Prostate gland (tissue), 2 donors: ENCODE results near the gene ADAMTSL5.

Experiments used
- CTCF ChIP-seq, 4 experiments: fragments of 200-600 bp in 2 of 4; fragments of 450-650 bp in 2 of 4; sonication (generic) in 2 of 4; IDR thresholded peaks; 1 replicate in 3 of 4; 2 replicates in 1 of 4; pipeline ENCODE4 v1.5.1; 2016 to 2019; ENCODE audit warnings: antibody characterized with exemption in 4 of 4, mild to moderate bottlenecking in 2 of 4, moderate library complexity in 2 of 4
- POLR2A ChIP-seq: fragments of 450-650 bp; IDR thresholded peaks from one replicate; pipeline ENCODE4 v1.6.1; 2016; ENCODE audit warnings: antibody characterized with exemption, mild to moderate bottlenecking
- POLR2AphosphoS5 ChIP-seq: sonication (generic); formaldehyde crosslinking; IDR thresholded peaks from one replicate; pipeline ENCODE4 v1.6.1; 2017; ENCODE audit warnings: antibody characterized with exemption

- TF ChIP-seq CTCF (IDR thresholded peaks at IDR 0.05) (no peak), POLR2AphosphoS5 (no peak), POLR2A (no peak)
These were observed 10.3 kb downstream of the ADAMTSL5 start for GRCh38 chr19:1502433-1503088.
